Heart left ventricle (tissue), 16 donors: ENCODE results near the gene TRIM24. TPM values are rescaled to one million over a fixed set of nuclear protein-coding genes. Genes with fewer than 3 reads are reported as not detected.
"Not testable (repeated sequence)": the region's sequence is repeated elsewhere in the genome, so short reads cannot be mapped to it uniquely, and the experiment has no call there.

Source experiments
- ATAC-seq, 4 donors: fragments of 200-7000 bp; cut with Tn5 transposase; one replicate each; pipeline ENCODE4 v1.9.1; 2020 to 2022; ENCODE audit warnings: moderate library complexity in 4 of 4, mild to moderate bottlenecking in 3 of 4, moderate number of reproducible peaks in 1 of 4
- DNase-seq, 5 donors: peaks; one replicate each; pipeline ENCODE4 v3.0.0-alpha.2; 2020
- H3K27ac ChIP-seq, 12 donors: fragments of 200-600 bp; sonication (generic) in 4 of 12; one replicate each; pipeline versions ENCODE4 v1.5.0 to v1.8.0; 2016 to 2022; ENCODE audit warnings: mild to moderate bottlenecking in 2 of 12
- H3K27me3 ChIP-seq, 9 donors: fragments of 200-600 bp; sonication (generic) in 2 of 9; one replicate each; pipeline versions ENCODE4 v1.5.1 to v1.8.0; 2016 to 2022; ENCODE audit warnings: mild to moderate bottlenecking in 3 of 9
- H3K36me3 ChIP-seq, 9 donors: fragments of 200-600 bp; sonication (generic) in 2 of 9; one replicate each; pipeline versions ENCODE4 v1.5.0 to v1.8.0; 2018 to 2022; ENCODE audit warnings: mild to moderate bottlenecking in 2 of 9
- H3K4me1 ChIP-seq, 12 donors: fragments of 200-600 bp; sonication (generic) in 4 of 12; one replicate each; pipeline versions ENCODE4 v1.5.0 to v1.8.0; 2016 to 2022; ENCODE audit warnings: mild to moderate bottlenecking in 3 of 12
- H3K4me3 ChIP-seq, 12 donors: fragments of 200-600 bp; sonication (generic) in 4 of 12; one replicate each; pipeline versions ENCODE4 v1.5.0 to v1.8.0; 2017 to 2022; ENCODE audit warnings: mild to moderate bottlenecking in 9 of 12, moderate library complexity in 4 of 12
- H3K9me3 ChIP-seq, 12 donors: fragments of 200-600 bp; sonication (generic) in 4 of 12; one replicate each; pipeline versions ENCODE4 v1.5.0 to v1.8.0; 2016 to 2022; ENCODE audit warnings: mild to moderate bottlenecking in 1 of 12
- POLR2A ChIP-seq, 2 donors: fragments of 450-650 bp; IDR thresholded peaks; one replicate each; pipeline ENCODE4 v1.6.1; 2017; ENCODE audit warnings: antibody characterized with exemption in 2 of 2, mild to moderate bottlenecking in 2 of 2, moderate library complexity in 2 of 2
- whole genome bisulfite sequencing, 4 donors: extraction: QIAGEN DNeasy Blood & Tissue Kit in 2 of 4; methylation state at CpG; one replicate each; pipeline versions ENCODE4 v1.1.5 to v1.1.7; 2013 to 2018; 5-methylcytosine and 5-hydroxymethylcytosine counted together
- intact Hi-C, 10 donors: fragments of 100-400 bp; cut with DNase I; formaldehyde crosslinking; loops; one replicate each; pipeline versions ENCODE4 v1.11.1 to v1.14.2; 2022
- long read RNA-seq, 3 donors: library from polyadenylated mRNA; unstranded; transcript quantifications; one replicate each; pipeline ENCODE4 v2.0.0, GENCODE V29; 2020 to 2021
- polyA plus RNA-seq, 2 donors: library from polyadenylated mRNA; stranded (reverse); fragments of 200-250 nt; gene quantifications; one replicate each; pipeline ENCODE4 v1.2.3, GENCODE V29; 2013
- total RNA-seq, 9 donors: library from RNA; depleted of rRNA in 2 of 9; stranded (reverse); fragments of >200 nt in 2 of 9; fragmentation: NEBNext Ultra II Directional in 3 of 9; extraction: Animal tissue kit (Norgen Biotek cat#: 25700) in 3 of 9; gene quantifications; one replicate each; pipeline versions ENCODE4 v1.1.0 to v1.2.4, GENCODE V29; 2016 to 2023
- TF ChIP-seq, protein P1 (sequence below), 12 donors: fragments of 200-600 bp; sonication (generic) in 4 of 12; IDR thresholded peaks; one replicate each; pipeline versions ENCODE4 v1.5.0 to v1.8.0; 2018 to 2022; ENCODE audit warnings: antibody characterized with exemption in 12 of 12, mild to moderate bottlenecking in 5 of 12
- donor health status: ischemic (EF 13 %, LVEDD 7.1; RV severe dilation, severe dysfunction).
- donor health status: healthy with polysubstance abuse.
- donor health status: DM: no; HTN: yes; CAD: no.
- donor health status: DM: no; HTN: no; CAD: no.
- donor health status: ischemic (EF 25% LVEDD 6.9; RV normal size, moderate dysfunction).
- donor health status: ischemic (EF 25% LVEDD 5.7; RV mildly dilated, moderate dysfunction).
- donor health status: healthy.
- donor health status: DM: yes; HTN: yes; CAD: no.
- donor health status: ischemic (EF 35%, LVEDD 5.7; RV mildly dilated, moderate dysfunction).
- donor health status: nonischemic (EF 11% LVEDD 7.7; RV severe dilation, severe dysfunction).
- donor health status: DM: yes; HTN: yes; CAD: no.
- donor health status: PGD.
- donor health status: ischemic (EF 29% LVEDD 5.4; RV normal size, mild dysfunction).
- donor health status: nonischemic (EF 23%, LVEDD 6.1; RV moderate dilation, normal function).

The TRIM24 gene
- total RNA-seq = 10 to 100 TPM; 14.8 to 27.2 (median 17.5) TPM
- polyA plus RNA-seq = 10 to 100 TPM in 1 of 2 donors, 1 to 10 TPM in 1; 9.0 to 11.5 TPM
- long read RNA-seq, donor 1, partial matches to known transcripts = 8 of 10 reads
- long read RNA-seq, donor 1, other reads (novel, unspliced or antisense) = 2 of 10 reads
- long read RNA-seq, donor 2, partial matches to known transcripts = 11 of 13 reads
- long read RNA-seq, donor 2, other reads (novel, unspliced or antisense) = 2 of 13 reads
- long read RNA-seq, donor 3, full-length matches to known transcripts = 1 of 9 reads
- long read RNA-seq, donor 3, partial matches to known transcripts = 6 of 9 reads
- long read RNA-seq, donor 3, other reads (novel, unspliced or antisense) = 2 of 9 reads

DNA sequence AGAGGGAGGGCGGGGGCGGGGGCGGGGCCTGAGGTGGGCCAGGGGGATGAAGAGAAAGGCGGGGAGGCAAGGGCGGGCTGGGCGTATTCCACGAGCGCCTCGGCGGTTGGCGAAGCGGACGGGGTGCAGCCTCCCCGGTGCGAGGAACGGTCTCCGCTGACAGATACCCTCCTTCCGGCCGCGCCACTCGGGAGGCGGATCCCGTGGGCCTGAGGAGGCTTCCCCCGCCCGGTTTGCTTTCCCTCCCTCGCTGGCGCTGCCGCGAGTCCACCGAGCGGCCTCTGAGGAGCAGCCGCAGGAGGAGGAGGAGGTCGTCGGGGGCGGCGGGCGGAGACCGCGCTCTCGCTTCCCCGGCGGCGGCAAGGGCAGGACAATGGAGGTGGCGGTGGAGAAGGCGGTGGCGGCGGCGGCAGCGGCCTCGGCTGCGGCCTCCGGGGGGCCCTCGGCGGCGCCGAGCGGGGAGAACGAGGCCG is at the start of gene TRIM24:
TRIM24 (plus strand) TSS at position 84 of the 473 bp plus-strand sequence; CDS start at position 374, 290 bp downstream.
- H3K4me3 ChIP-seq = peak within 1 kb of the TSS; percentile 72 to 98 (median 89)
- H3K36me3 ChIP-seq = no peaks in the 10 kb centered on the region
- TF ChIP-seq POLR2A (IDR thresholded peaks at IDR 0.05) = peak; percentile 67 to 89
- TF ChIP-seq, protein P1, sequence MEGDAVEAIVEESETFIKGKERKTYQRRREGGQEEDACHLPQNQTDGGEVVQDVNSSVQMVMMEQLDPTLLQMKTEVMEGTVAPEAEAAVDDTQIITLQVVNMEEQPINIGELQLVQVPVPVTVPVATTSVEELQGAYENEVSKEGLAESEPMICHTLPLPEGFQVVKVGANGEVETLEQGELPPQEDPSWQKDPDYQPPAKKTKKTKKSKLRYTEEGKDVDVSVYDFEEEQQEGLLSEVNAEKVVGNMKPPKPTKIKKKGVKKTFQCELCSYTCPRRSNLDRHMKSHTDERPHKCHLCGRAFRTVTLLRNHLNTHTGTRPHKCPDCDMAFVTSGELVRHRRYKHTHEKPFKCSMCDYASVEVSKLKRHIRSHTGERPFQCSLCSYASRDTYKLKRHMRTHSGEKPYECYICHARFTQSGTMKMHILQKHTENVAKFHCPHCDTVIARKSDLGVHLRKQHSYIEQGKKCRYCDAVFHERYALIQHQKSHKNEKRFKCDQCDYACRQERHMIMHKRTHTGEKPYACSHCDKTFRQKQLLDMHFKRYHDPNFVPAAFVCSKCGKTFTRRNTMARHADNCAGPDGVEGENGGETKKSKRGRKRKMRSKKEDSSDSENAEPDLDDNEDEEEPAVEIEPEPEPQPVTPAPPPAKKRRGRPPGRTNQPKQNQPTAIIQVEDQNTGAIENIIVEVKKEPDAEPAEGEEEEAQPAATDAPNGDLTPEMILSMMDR (IDR thresholded peaks at IDR 0.05) = peak in 1 of 12 donors; percentile 6
- peaks cover 0 to 20% (median 9%) of the 10 kb centered on the region in 12 donors for H3K4me1 ChIP-seq
- 0 to 1% (median 0%) methylated on average over 4 to 59 of the region's 59 CpGs for WGBS, 4 donors
- ATAC-seq (peak in 3 of 4 donors; percentile 92 to 96 (median 96)), DNase-seq (peak; percentile 97 to 99 (median 97))
- H3K27ac ChIP-seq = peak within 1 kb of the TSS; percentile 92 to 98 (median 95)
- H3K27me3 ChIP-seq = no peaks in the 10 kb centered on the region
- intact Hi-C loops = loop anchor here in 4 of 10 donors (5.0 to 10.0 kb wide), 6 partner anchors 55 to 458 kb away; partner anchors contain the start of gene CREB3L2 (in 1 of the 4)
- no peaks in the 10 kb centered on the region for H3K9me3 ChIP-seq

DNA sequence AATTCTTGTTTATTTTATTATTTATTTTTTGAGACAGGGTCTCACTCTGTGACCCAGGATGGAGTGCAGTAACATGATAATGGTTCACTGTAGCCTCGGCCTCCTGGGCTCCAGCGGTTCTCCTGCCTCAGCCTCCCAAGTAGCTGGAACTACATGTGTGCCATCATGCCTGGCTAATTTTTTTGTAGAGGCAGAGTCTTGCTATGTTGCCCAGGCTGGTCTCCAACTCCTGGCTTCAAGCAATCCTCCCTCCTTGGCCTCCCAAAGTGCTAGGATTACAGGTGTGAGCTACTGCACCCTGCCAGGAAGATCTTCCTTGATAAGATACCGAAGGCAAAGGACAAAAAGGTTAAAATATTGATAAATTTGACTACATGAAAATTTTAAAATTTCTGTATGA is 48.0 kb upstream of the TRIM24 start:
- peaks cover 0 to 12% (median 0%) of the 10 kb centered on the region in 12 donors for H3K4me1 ChIP-seq
- intact Hi-C loops, H3K4me3 ChIP-seq, H3K27me3 ChIP-seq, DNase-seq, H3K36me3 ChIP-seq, H3K9me3 ChIP-seq, ATAC-seq, H3K27ac ChIP-seq: not testable (repeated sequence)
- 90 to 100% (median 97%) methylated on average over 3 of the region's 3 CpGs for WGBS, 4 donors

GRCh38 chr7:138412921-138413320 is 47.1 kb upstream of the TRIM24 start:
- WGBS, 4 donors = 92 to 96% (median 95%) methylated on average over 6 of the region's 6 CpGs
- H3K36me3 ChIP-seq, DNase-seq, H3K4me1 ChIP-seq, H3K27me3 ChIP-seq, H3K27ac ChIP-seq, intact Hi-C loops, H3K4me3 ChIP-seq, ATAC-seq, H3K9me3 ChIP-seq: not testable (repeated sequence)

- intact Hi-C loops = no loop called here
- H3K4me1 ChIP-seq = no peaks in the 10 kb centered on the region
- H3K4me3 ChIP-seq = no peak overlapping the region
- ATAC-seq (no peak), DNase-seq (no peak)
- no peak overlapping the region for H3K27ac ChIP-seq
- no peaks in the 10 kb centered on the region for H3K27me3 ChIP-seq
- WGBS, 4 donors = 32 to 38% (median 34%) methylated on average over 3 of the region's 3 CpGs
- TF ChIP-seq, protein P1 (IDR thresholded peaks at IDR 0.05) = no peak
- TF ChIP-seq POLR2A (IDR thresholded peaks at IDR 0.05) = no peak
- H3K36me3 ChIP-seq = no peaks in the 10 kb centered on the region
- H3K9me3 ChIP-seq = no peaks in the 10 kb centered on the region
Observed at GRCh38 chr7:138417078-138417700, 42.9 kb upstream of the TRIM24 start.

- WGBS, 4 donors = 73 to 86% (median 80%) methylated on average over 1 of the region's 1 CpG
- Histone ChIP-seq H3K9me3 (no peaks in the 10 kb centered on the region), H3K4me3 (no peak overlapping the region), H3K27ac (no peak overlapping the region), H3K27me3 (no peaks in the 10 kb centered on the region), H3K36me3 (no peaks in the 10 kb centered on the region), H3K4me1 (no peaks in the 10 kb centered on the region)
- no peak for TF ChIP-seq POLR2A (IDR thresholded peaks at IDR 0.05)
- TF ChIP-seq, protein P1 (IDR thresholded peaks at IDR 0.05) = no peak
- intact Hi-C loops = no loop called here
- no peak for DNase-seq
- no peak for ATAC-seq
Observed at GRCh38 chr7:138417764-138418163, 42.3 kb upstream of the TRIM24 start.

DNA sequence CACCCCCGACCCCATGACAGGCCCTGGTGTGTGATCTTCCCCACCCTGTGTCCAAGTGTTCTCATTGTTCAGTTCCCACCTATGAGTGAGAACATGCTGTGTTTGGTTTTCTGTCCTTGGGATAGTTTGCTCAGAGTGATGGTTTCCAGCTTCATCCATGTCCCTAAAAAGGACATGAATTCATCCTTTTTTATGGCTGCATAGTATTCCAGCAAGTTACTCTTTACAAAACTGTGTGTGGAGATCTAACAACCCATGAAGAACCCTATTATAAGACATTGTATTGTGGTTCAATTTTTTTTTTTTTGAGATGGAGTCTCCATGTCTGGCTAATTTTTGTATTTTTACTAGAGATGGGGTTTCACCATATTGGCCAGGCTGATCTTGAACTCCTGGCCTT is 41.7 kb upstream of the TRIM24 start:
- H3K9me3 ChIP-seq, H3K36me3 ChIP-seq, H3K4me1 ChIP-seq, DNase-seq, intact Hi-C loops, ATAC-seq, H3K27me3 ChIP-seq, H3K27ac ChIP-seq, H3K4me3 ChIP-seq: not testable (repeated sequence)
- 78 to 100% (median 94%) methylated on average over 1 of the region's 1 CpG for WGBS, 4 donors
